Hindlimb muscle (tissue), 1 donor: ENCODE results near the gene KLK8. TPM values are rescaled to one million over a fixed set of nuclear protein-coding genes. Genes with fewer than 3 reads are reported as not detected.
"Not testable (repeated sequence)": the region's sequence is repeated elsewhere in the genome, so short reads cannot be mapped to it uniquely, and the experiment has no call there.

Source experiments
- DNase-seq: peaks from one replicate; pipeline ENCODE4 v3.0.0-alpha.2; 2013
- polyA plus RNA-seq: library from polyadenylated mRNA; unstranded; fragments of 120-200 nt; gene quantifications from one replicate; pipeline ENCODE4 v1.2.1, GENCODE V29; 2013; ENCODE audit not compliant: insufficient read length

KLK8 gene
- polyA plus RNA-seq, 1 donor = not detected

- peak; percentile 10 for DNase-seq
These were observed 15.6 kb upstream of the KLK8 start for GRCh38 chr19:51016798-51017683.

- no peak for DNase-seq
These were observed 14.4 kb upstream of the KLK8 start for GRCh38 chr19:51015691-51016267.

DNA sequence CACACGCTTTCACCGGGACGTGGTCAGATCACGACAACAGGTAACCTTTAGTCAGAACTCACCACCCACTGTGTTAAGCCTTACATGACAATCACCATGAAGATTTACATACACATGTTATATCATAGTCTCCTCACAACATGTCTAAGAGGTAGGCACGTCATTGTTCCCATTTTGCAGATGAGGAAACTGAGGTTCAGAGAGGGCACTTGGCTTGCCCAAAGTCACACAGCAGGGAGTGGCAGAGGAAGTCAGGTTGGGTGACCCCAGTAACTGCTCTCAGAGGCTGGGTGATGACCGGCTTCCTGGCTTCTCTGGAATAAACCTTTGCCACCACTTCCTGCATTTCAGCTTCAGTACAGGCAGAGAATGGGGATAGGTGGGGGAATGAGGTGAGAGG, 12.8 kb upstream of the KLK8 start:
- DNase-seq = no peak

DNA sequence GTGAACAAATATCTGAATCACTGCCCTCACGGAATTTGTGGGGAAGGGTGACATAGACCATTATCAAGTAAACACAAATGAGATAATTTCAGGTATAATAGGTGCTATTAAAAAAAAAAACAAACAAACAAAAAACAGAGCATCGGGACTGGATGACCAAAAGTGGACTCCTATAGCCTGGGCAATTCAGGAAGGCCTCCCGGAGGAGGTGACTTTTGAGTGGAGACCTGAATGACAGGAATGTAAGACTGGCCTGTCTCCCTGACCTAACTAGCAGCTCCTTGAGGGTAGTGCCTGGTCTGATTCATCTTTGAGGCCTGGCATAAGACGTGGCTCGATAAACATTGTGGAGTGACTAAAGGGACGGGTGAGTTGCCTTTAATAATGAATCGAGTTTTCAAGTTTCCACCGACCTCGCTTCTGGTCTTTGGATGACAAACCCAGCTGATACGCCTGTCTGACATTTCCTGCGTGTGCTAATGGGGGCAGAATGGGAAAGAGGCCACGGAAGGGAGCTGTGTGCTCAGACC, 11.3 kb upstream of the KLK8 start:
- no peak for DNase-seq

DNA sequence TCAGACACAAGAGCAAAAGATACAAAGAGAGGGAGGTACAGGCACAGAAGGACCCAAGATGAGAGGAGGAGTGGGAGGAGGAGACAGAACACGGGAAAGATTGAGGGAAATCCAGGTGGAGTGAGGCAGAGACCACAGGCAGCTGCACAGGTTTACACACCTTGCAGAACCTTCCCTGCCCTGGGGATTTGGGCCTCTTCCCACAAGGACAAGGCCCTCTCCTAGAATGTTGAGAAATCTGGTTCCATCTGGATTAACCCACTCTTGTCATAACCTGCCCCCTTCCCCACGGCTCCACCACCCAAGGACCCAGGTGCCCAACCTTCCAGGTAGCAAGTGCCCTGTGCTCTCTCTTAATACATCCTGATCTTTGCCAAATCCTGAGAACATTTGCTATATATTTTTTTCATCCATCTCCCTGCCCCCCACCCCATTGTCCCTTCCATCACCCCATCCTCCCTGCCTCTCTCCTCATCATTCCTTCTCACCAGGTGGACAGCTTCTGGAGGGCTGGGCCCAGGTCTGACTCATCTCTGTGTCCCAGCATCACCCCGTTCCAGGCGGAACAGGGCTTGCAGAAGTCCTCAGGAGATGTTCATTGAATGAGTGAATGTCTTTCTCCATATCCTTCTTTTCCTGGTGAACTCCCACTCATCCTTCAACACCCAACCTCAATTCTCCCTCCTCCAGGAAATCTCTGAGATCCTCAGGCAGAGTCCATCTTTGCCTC, 8.8 kb upstream of the KLK8 start:
- DNase-seq = no peak

- no peak for DNase-seq
These were observed 7.9 kb upstream of the KLK8 start for GRCh38 chr19:51009061-51009891.

DNA sequence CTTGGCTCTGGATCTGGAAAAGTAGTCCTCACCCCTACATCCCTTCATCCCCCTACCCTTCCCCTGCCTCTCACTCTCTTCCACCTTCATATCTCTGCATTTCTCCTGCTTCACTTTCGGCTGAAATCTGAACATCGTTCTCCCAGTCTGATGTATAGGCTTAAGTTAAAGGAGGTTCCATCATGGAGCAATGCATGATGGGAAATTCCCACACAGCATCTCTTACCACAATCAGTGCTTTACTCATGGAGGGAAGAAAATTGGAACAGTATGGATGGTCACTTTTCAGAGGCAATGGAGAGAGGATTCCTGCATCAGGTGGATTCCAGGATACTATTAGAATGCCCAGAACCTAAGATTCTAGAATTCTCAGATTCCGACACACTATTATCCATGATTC, 6.1 kb upstream of the KLK8 start:
- DNase-seq = no peak

GRCh38 chr19:51006406-51006805, 5.0 kb upstream of the KLK8 start:
- no peak for DNase-seq

GRCh38 chr19:51005248-51005647, 3.8 kb upstream of the KLK8 start:
- no peak for DNase-seq

DNA sequence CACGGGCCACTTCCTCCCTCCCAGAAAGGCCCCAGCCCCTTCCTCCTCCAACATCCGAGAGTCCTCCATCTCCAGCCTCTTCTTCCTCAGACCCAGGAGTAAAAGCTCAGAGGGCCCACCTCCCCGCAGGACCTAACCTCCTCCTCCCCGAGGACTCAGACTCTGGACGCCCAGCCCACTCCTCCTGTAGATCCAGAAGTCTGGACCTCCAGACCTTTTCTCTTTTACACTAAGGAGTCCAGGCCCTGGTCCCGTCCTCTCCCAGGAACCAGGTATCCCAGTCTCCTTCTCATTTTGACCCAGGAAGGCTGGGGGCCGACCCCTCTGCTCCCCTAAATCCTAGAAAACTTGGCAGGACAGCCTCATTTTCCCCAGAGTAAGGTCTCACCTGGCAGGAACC, 1.9 kb upstream of the KLK8 start:
- DNase-seq = no peak

GRCh38 chr19:51002542-51003311, 1.3 kb upstream of the KLK8 start:
- DNase-seq = no peak

GRCh38 chr19:51002089-51002532, 707 bp upstream of the KLK8 start:
- DNase-seq = no peak

- DNase-seq = no peak
These were observed 423 bp downstream of the KLK8 start for GRCh38 chr19:51000981-51001380.

DNA sequence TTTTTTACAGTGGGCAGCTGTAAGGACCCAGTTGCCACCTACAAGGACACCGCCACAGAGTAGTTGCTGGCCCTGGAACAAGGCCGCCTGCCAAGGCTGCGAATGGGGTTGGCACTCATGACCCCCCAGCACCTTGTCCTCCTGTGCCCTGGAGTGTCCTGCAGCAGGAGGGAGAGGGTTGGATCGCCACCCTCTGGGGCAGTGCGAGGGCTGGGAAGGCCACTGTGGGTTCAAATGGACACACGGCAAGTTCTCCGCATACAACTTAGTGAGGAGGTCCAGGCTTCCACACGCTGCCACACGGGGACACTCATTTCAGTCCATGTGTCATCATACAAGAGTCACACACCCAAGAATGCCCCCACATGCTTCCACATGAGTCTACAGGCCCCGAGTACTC, 978 bp downstream of the KLK8 start:
- no peak for DNase-seq

DNA sequence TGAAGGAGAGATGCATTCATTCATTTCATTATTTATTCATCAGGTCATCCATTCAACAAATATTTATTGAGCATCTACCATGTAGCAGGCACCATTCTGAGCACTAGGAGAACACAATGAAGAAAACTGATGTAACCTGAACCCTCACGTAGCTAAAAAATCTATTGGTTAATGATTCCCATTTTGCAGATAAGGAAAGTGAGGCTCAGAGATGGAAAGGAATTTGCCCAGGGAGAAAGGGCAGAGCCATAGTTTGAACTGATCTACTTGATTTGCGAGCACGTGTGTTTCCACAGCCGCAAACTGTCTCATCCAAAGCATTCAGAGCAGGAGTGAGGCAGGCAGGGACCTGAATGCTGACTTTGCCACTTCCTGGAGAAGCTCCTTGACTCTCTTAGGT, 2.7 kb downstream of the KLK8 start:
- DNase-seq = no peak

DNA sequence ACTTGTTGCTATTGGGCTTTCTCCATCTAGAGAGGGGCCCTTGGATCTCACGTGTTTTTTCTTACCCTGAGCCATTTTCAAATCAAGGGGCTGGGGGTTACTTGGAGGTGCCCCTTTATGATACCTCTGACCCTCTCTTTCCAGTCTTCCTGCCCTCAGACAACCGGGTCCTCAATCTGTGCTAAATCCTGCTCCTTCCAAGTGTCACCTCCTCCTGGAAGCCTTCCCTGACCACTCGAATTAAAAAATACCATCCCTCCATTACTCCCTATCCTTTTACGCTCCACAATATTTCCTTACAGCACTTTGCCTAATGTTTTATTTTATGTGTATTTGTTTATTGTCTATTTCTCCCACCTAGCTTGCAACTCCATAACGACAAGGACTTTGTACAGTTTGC, 3.3 kb downstream of the KLK8 start:
- no peak for DNase-seq

DNA sequence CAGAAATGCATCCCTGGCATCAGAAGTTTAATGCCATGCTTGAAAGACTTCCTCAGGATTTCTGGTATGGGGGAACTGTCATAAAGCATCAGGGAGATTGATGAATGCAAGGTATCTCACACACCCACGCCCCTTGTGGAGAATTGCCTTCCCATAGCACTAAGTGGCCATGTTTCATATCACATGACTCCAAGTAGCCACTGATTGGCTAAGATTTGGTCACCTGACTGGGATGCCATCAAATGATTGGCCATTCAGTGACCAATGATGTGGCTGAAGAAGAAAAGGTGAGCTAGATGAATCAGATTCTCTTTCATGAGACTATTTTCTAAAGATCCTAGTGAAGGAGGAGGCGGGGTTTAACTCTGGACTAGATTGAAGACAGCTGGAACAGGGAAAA, 7.3 kb downstream of the KLK8 start:
- DNase-seq = no peak

DNA sequence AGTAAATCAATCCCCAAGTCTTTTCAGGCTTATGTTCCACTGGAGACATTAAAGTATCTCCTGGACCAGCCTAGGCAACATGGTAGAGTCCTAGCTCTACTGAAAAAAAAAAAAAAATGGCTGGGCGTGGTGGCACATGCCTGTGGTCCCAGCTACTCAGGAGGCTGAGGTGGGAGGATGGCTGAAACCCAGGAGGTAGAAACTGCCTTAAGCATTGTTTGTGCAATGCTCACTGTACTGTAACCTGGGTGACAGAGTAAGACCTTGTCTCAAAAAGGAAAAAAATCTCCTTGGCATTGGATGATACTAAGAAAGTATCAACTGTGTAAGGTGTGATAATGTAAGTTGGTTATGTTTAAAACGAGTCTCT, 8.8 kb downstream of the KLK8 start:
- DNase-seq = no peak

GRCh38 chr19:50984416-50984815, 17.0 kb downstream of the KLK8 start:
- DNase-seq = not testable (repeated sequence)

DNA sequence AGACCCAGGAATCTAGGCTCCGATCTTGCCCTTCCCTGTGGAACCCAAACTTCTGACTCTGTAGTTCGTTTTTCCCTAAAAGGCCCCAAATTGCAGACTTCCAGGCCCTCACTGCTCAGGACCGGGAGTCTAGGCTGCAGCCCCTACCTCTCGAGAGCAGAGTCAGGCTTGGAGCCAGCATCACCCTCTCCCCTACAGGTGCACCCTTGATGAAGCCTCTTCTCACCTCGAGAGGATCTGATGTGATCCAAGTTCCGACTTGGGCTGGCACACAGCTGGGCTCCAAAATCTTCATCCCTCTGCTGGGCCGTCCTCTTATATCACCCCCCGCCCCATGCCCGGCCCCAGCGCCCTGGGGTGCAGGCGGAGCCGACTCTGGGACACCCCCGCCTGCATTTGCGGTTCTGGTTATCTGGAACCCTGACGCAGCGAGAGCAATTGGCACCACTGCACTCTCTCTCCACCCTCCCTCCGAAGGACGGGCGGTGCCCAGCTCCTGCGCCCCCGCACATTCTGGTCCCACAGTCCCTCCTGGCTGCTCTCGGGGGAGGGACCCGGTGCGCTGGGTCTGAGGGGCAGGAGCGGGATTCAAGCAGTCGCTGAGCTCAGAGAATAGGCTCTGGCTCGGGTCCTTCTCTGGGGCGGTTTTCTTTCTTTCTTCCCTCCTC, 17.6 kb downstream of the KLK8 start, which contains the start of gene KLK7:
Gene KLK7, minus strand, starts transcription at position 293 of the 668 bp plus-strand sequence. CDS start 1,518 bp downstream, outside the sequence.
- DNase-seq = no peak

DNA sequence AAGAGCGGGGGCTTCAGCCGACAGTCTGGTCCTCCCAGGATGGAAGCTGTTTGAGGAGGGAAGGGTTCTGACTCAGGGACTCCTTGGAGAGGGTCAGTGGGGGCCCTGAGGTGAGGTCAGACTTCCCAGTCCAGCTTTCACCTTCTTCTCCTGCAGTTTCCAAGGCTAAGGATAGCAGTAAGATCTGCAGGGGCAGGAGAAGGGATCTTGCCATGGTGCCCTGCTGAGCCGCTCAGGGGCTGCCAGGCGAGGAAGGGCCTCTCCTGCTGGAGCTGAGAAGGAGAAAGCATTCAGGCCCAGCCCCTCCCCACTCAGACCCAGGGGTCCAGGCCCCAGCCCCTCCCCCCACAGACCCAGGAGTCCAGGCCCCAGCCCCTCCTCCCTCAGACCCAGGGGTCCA, 19.2 kb downstream of the KLK8 start:
- no peak for DNase-seq
